ENCODE results near the gene DPT. TPM values are rescaled to one million over a fixed set of nuclear protein-coding genes. Genes with fewer than 3 reads are reported as not detected.

The DPT gene
- total and polyA plus RNA-seq, 2 of the 4 experiments (the other 2 are of a cell fraction), result not detected

- Histone ChIP-seq H3K9ac (ENCODE audit: low read depth, low read length) (no peak overlapping the region), H3K4me1 (ENCODE audit: control insufficient read depth, insufficient read depth, low read length) (no peaks in the 10 kb centered on the region), H4K91ac (ENCODE audit: insufficient read depth, low read depth, low read length) (no peak overlapping the region), H2BK20ac (ENCODE audit: low read depth, low read length) (no peak overlapping the region), H2AK5ac (ENCODE audit: low read depth, low read length) (no peak overlapping the region), H2AK9ac (replicated peaks; ENCODE audit: low read depth, low read length, poor library complexity) (no peak overlapping the region), H4K20me1 (ENCODE audit: insufficient read depth, low read length) (no peaks in the 10 kb centered on the region), H3K9me3 (ENCODE audit: control insufficient read depth, insufficient read depth, low read length) (no peaks in the 10 kb centered on the region), H3K4me2 (ENCODE audit: low read depth, low read length) (no peak overlapping the region), H4K8ac (ENCODE audit: low read depth in 2 of 2, low read length in 2 of 2) (no peak overlapping the region), H3K27ac (ENCODE audit: insufficient read depth, low read length) (no peak overlapping the region), H3K23ac (ENCODE audit: low read depth, low read length) (no peak overlapping the region), H4K5ac (ENCODE audit: low read depth, low read length) (no peak overlapping the region), H2BK15ac (ENCODE audit: low read depth, low read length) (no peak overlapping the region), H2BK5ac (ENCODE audit: low read depth, low read length, poor library complexity, severe bottlenecking) (no peak overlapping the region), H3K9me1 (ENCODE audit: insufficient read depth, low read length) (no peaks in the 10 kb centered on the region), H3K36me3 (ENCODE audit: control insufficient read depth, insufficient read depth, low read length) (no peaks in the 10 kb centered on the region), H3K4me3 (ENCODE audit: insufficient read depth, low read depth, low read length) (no peak overlapping the region), H3K14ac (replicated peaks; ENCODE audit: low read depth, low read length) (no peak overlapping the region), H3K56ac (ENCODE audit: extremely low read depth, insufficient read depth, low read length) (no peak overlapping the region), H3K4ac (ENCODE audit: low read depth, low read length) (no peak overlapping the region), H3K27me3 (ENCODE audit: control insufficient read depth, insufficient read depth, low read length) (no peaks in the 10 kb centered on the region), H2AFZ (replicated peaks; ENCODE audit: low read length, poor library complexity) (no peak overlapping the region), H2BK120ac (ENCODE audit: low read depth, low read length) (no peak overlapping the region), H3K79me1 (ENCODE audit: low read depth in 1 of 2, low read length in 2 of 2) (no peaks in the 10 kb centered on the region), H3K18ac (ENCODE audit: low read depth, low read length) (no peak overlapping the region)
- in situ Hi-C loops (cut with MboI; ENCODE audit: low sequenced_read_pairs), result no loop called here
- ATAC-seq (ENCODE audit: low read depth), result peak; percentile 49
- ChIA-PET POLR2A (ENCODE audit: unreplicated experiment) (no interaction called here), CTCF (no interaction called here)
- BruUV-seq (replicated peaks), result no TSS peak
- intact Hi-C loops (cut with micrococcal nuclease), result no loop called here
- 36% methylated on average over 1 of the region's 9 CpGs; no CpG with 5 or more reads in 1 of the 2 experiments for WGBS, 2 experiments (ENCODE audit: extremely low coverage in 2 of 2, insufficient read length in 1 of 2)
- no peak for TF ChIP-seq FOS (IDR thresholded peaks at IDR 0.05; ENCODE audit: low read depth, low read length)
- no peak for TF ChIP-seq RCOR1 (IDR thresholded peaks at IDR 0.05; ENCODE audit: insufficient replicate concordance, low read length)
- no peak for TF ChIP-seq USF2 (IDR thresholded peaks at IDR 0.05; ENCODE audit: low read depth, low read length)
- TF ChIP-seq RFX5 (IDR thresholded peaks at IDR 0.05; ENCODE audit: low read depth, low read length), result no peak
- TF ChIP-seq, protein P1, sequence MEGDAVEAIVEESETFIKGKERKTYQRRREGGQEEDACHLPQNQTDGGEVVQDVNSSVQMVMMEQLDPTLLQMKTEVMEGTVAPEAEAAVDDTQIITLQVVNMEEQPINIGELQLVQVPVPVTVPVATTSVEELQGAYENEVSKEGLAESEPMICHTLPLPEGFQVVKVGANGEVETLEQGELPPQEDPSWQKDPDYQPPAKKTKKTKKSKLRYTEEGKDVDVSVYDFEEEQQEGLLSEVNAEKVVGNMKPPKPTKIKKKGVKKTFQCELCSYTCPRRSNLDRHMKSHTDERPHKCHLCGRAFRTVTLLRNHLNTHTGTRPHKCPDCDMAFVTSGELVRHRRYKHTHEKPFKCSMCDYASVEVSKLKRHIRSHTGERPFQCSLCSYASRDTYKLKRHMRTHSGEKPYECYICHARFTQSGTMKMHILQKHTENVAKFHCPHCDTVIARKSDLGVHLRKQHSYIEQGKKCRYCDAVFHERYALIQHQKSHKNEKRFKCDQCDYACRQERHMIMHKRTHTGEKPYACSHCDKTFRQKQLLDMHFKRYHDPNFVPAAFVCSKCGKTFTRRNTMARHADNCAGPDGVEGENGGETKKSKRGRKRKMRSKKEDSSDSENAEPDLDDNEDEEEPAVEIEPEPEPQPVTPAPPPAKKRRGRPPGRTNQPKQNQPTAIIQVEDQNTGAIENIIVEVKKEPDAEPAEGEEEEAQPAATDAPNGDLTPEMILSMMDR (conservative IDR thresholded peaks at IDR 0.05; ENCODE audit: low read depth, low read length), result no peak
- no peak for TF ChIP-seq MAZ (IDR thresholded peaks at IDR 0.05; ENCODE audit: borderline replicate concordance, low read depth, low read length)
- no peak for TF ChIP-seq CHD1 (IDR thresholded peaks at IDR 0.05; ENCODE audit: low read depth, low read length)
- no peak for TF ChIP-seq MXI1 (IDR thresholded peaks at IDR 0.05; ENCODE audit: borderline replicate concordance, low read depth, low read length)
- dilution Hi-C loops (cut with HindIII; ENCODE audit: low sequenced_read_pairs, unreplicated experiment), result no loop called here
- DNase-seq, result peak; percentile 4
Observed at GRCh38 chr1:168709405-168710363, 19.3 kb downstream of the DPT start.
